ENCODE measurements around the gene AADAC.
"Not testable (repeated sequence)": the region's sequence is repeated elsewhere in the genome, so short reads cannot be mapped to it uniquely, and the experiment has no call there.

Gene AADAC

DNA sequence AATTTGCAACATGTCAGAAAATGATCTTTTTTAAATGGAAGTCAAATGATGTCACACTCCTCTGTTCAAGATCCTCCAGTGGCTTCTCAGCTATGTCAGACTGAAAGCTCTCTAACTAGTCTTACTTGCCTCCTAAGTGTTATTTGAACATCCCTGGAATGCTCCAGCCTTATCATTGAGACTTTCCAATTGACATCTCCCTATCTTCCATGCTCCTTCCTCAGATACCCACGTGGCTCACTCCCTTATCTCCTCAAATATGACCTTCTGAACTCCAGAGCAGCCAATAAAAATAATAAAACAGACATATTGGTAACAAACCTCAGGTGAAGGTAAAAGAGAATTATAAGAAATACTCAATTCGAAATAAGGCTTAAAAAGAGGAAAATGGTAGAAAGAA is 25.5 kb upstream of the AADAC start:
- ChIA-PET CTCF (no interaction called here), POLR2A (interaction anchor here (0.7 kb wide), 1 partner anchor 865 kb away, joined by 4 read pairs; no protein-coding TSS in a partner anchor)
- no peaks in the 10 kb centered on the region for H3K4me1 ChIP-seq (ENCODE audit: control extremely low read depth in 1 of 4, control insufficient read depth in 4 of 4, insufficient read depth in 4 of 4, low read length in 3 of 4)
- no peak overlapping the region for H3K27ac ChIP-seq (ENCODE audit: insufficient read depth in 1 of 2, low read depth in 1 of 2, low read length in 2 of 2, poor library complexity in 1 of 2, severe bottlenecking in 2 of 2)
- H3K27me3 ChIP-seq (replicated peaks in 2 of 5; ENCODE audit: control insufficient read depth in 4 of 5, insufficient read depth in 5 of 5, low read length in 4 of 5), result no peaks in the 10 kb centered on the region
- no peak overlapping the region for H3K4me3 ChIP-seq (ENCODE audit: control insufficient read depth in 1 of 7, extremely low read depth in 1 of 7, insufficient read depth in 4 of 7, low read depth in 2 of 7, low read length in 6 of 7)
- WGBS (ENCODE audit: insufficient coverage), result no CpG with 5 or more reads among the region's 2 CpGs
- no peak for DNase-seq
- H3K36me3 ChIP-seq (ENCODE audit: control insufficient read depth in 4 of 4, insufficient read depth in 4 of 4, low read length in 3 of 4), result no peaks in the 10 kb centered on the region
- peaks cover 0 to 4% (median 0%) of the 10 kb centered on the region in 5 experiments for H3K9me3 ChIP-seq (ENCODE audit: control extremely low read depth in 1 of 5, control insufficient read depth in 4 of 5, insufficient read depth in 2 of 5, low read depth in 1 of 5, low read length in 4 of 5)

GRCh38 chr3:151789853-151790463 is 24.0 kb upstream of the AADAC start:
- Histone ChIP-seq H3K4me1 (ENCODE audit: control extremely low read depth in 1 of 4, control insufficient read depth in 4 of 4, insufficient read depth in 4 of 4, low read length in 3 of 4) (no peaks in the 10 kb centered on the region), H3K27ac (ENCODE audit: insufficient read depth in 1 of 2, low read depth in 1 of 2, low read length in 2 of 2, poor library complexity in 1 of 2, severe bottlenecking in 2 of 2) (no peak overlapping the region), H3K9me3 (ENCODE audit: control extremely low read depth in 1 of 5, control insufficient read depth in 4 of 5, insufficient read depth in 2 of 5, low read depth in 1 of 5, low read length in 4 of 5) (peaks cover 0 to 4% (median 0%) of the 10 kb centered on the region in 5 experiments), H3K36me3 (ENCODE audit: control insufficient read depth in 4 of 4, insufficient read depth in 4 of 4, low read length in 3 of 4) (no peaks in the 10 kb centered on the region), H3K4me3 (ENCODE audit: control insufficient read depth in 1 of 7, extremely low read depth in 1 of 7, insufficient read depth in 4 of 7, low read depth in 2 of 7, low read length in 6 of 7) (no peak overlapping the region), H3K27me3 (replicated peaks in 2 of 5; ENCODE audit: control insufficient read depth in 4 of 5, insufficient read depth in 5 of 5, low read length in 4 of 5) (no peaks in the 10 kb centered on the region)
- CTCF ChIA-PET, result interaction anchor here (0.8 kb wide), 1 partner anchor 45 kb away, joined by 3 read pairs; no protein-coding TSS in a partner anchor
- no peak for DNase-seq
- POLR2A ChIA-PET, result no interaction called here
- no CpG with 5 or more reads among the region's 1 CpG for WGBS (ENCODE audit: insufficient coverage)

DNA sequence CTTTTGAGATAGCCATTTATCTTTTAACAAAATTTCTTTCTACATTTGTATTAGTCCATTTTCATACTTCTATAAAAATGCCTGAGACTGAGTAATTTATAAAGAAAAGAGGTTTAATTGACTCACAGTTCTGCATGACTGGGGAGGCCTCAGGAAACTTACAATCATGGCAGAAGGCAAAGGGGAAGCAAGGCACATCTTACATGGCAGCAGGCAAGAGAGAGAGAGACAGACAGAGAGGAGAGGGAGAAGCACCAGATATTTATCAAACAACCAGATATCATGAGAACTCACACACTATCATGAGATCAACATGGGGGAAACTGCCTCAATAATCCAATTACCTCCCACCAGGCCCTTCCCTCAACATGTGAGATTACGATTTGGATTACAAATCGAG is 23.2 kb upstream of the AADAC start:
- no CpG with 5 or more reads among the region's 2 CpGs for WGBS (ENCODE audit: insufficient coverage)
- CTCF ChIA-PET, result interaction anchor here (0.8 kb wide), 1 partner anchor 46 kb away, joined by 3 read pairs; no protein-coding TSS in a partner anchor
- POLR2A ChIA-PET, result not testable (repeated sequence)

DNA sequence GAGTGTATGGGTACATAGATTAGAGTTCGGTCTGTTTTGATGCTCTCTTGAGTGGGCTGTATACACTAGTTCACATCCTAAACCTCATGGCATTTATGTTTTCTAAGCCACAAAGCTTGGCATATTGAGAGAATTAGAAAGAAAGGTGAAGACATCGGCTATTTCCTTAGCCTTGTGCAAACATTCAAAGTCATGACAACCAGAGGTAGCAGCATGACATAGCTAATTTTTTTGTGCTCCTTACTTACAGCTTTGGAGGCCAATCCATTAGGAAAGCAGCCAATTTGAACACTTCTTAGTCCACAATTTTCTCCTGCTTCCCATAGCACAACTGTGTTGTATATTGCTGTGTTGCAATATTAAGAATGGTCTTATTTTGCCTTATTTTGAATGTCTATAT is 21.5 kb upstream of the AADAC start:
- H3K36me3 ChIP-seq (ENCODE audit: control insufficient read depth in 4 of 4, insufficient read depth in 4 of 4, low read length in 3 of 4), result no peaks in the 10 kb centered on the region
- no CpG with 5 or more reads among the region's 2 CpGs for WGBS (ENCODE audit: insufficient coverage)
- H3K4me1 ChIP-seq (ENCODE audit: control extremely low read depth in 1 of 4, control insufficient read depth in 4 of 4, insufficient read depth in 4 of 4, low read length in 3 of 4), result no peaks in the 10 kb centered on the region
- no peak for DNase-seq
- peaks cover 0 to 4% (median 0%) of the 10 kb centered on the region in 5 experiments for H3K9me3 ChIP-seq (ENCODE audit: control extremely low read depth in 1 of 5, control insufficient read depth in 4 of 5, insufficient read depth in 2 of 5, low read depth in 1 of 5, low read length in 4 of 5)
- ChIA-PET CTCF (no interaction called here), POLR2A (no interaction called here)
- no peak overlapping the region for H3K4me3 ChIP-seq (ENCODE audit: control insufficient read depth in 1 of 7, extremely low read depth in 1 of 7, insufficient read depth in 4 of 7, low read depth in 2 of 7, low read length in 6 of 7)
- no peak overlapping the region for H3K27ac ChIP-seq (ENCODE audit: insufficient read depth in 1 of 2, low read depth in 1 of 2, low read length in 2 of 2, poor library complexity in 1 of 2, severe bottlenecking in 2 of 2)
- no peaks in the 10 kb centered on the region for H3K27me3 ChIP-seq (replicated peaks in 2 of 5; ENCODE audit: control insufficient read depth in 4 of 5, insufficient read depth in 5 of 5, low read length in 4 of 5)

More for the DNA sequence above, 23.2 kb upstream of the AADAC start:
- not testable (repeated sequence) for DNase-seq; H3K36me3 ChIP-seq (ENCODE audit: control insufficient read depth in 4 of 4, insufficient read depth in 4 of 4, low read length in 3 of 4); H3K4me3 ChIP-seq (ENCODE audit: control insufficient read depth in 1 of 7, extremely low read depth in 1 of 7, insufficient read depth in 4 of 7, low read depth in 2 of 7, low read length in 6 of 7); H3K27me3 ChIP-seq (replicated peaks in 2 of 5; ENCODE audit: control insufficient read depth in 4 of 5, insufficient read depth in 5 of 5, low read length in 4 of 5); H3K9me3 ChIP-seq (ENCODE audit: control extremely low read depth in 1 of 5, control insufficient read depth in 4 of 5, insufficient read depth in 2 of 5, low read depth in 1 of 5, low read length in 4 of 5); H3K4me1 ChIP-seq (ENCODE audit: control extremely low read depth in 1 of 4, control insufficient read depth in 4 of 4, insufficient read depth in 4 of 4, low read length in 3 of 4); H3K27ac ChIP-seq (ENCODE audit: insufficient read depth in 1 of 2, low read depth in 1 of 2, low read length in 2 of 2, poor library complexity in 1 of 2, severe bottlenecking in 2 of 2)

DNA sequence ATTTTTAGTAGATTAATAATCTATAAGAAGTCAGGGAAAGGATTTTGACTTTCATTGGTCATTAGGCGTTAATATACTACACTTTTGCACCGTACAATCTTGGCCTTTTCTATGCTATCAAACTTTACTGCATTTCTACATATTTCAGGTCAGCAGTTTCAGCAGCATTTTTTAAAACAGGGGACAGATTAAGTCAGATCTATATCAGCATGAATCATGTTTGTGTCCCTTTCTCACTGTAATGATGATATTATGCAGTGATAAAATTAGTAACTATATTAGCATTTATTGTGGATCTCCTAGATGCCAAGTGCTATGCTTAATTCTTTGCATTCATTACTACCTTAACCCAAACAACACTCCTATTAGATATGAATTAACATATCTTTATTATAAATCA is 20.3 kb upstream of the AADAC start:
- CTCF ChIA-PET, result no interaction called here

GRCh38 chr3:151794080-151794479 is 19.8 kb upstream of the AADAC start:
- no peaks in the 10 kb centered on the region for H3K4me1 ChIP-seq (ENCODE audit: control extremely low read depth in 1 of 4, control insufficient read depth in 4 of 4, insufficient read depth in 4 of 4, low read length in 3 of 4)
- DNase-seq, result no peak
- H3K27me3 ChIP-seq (replicated peaks in 2 of 5; ENCODE audit: control insufficient read depth in 4 of 5, insufficient read depth in 5 of 5, low read length in 4 of 5), result no peaks in the 10 kb centered on the region
- ChIA-PET CTCF (no interaction called here), POLR2A (no interaction called here)
- peaks cover 0 to 4% (median 0%) of the 10 kb centered on the region in 5 experiments for H3K9me3 ChIP-seq (ENCODE audit: control extremely low read depth in 1 of 5, control insufficient read depth in 4 of 5, insufficient read depth in 2 of 5, low read depth in 1 of 5, low read length in 4 of 5)
- no peak overlapping the region for H3K4me3 ChIP-seq (ENCODE audit: control insufficient read depth in 1 of 7, extremely low read depth in 1 of 7, insufficient read depth in 4 of 7, low read depth in 2 of 7, low read length in 6 of 7)
- WGBS (ENCODE audit: insufficient coverage), result no CpG with 5 or more reads among the region's 2 CpGs
- no peaks in the 10 kb centered on the region for H3K36me3 ChIP-seq (ENCODE audit: control insufficient read depth in 4 of 4, insufficient read depth in 4 of 4, low read length in 3 of 4)
- H3K27ac ChIP-seq (ENCODE audit: insufficient read depth in 1 of 2, low read depth in 1 of 2, low read length in 2 of 2, poor library complexity in 1 of 2, severe bottlenecking in 2 of 2), result no peak overlapping the region

More for the DNA sequence above, 20.3 kb upstream of the AADAC start:
- no peaks in the 10 kb centered on the region for H3K4me1 ChIP-seq (ENCODE audit: control extremely low read depth in 1 of 4, control insufficient read depth in 4 of 4, insufficient read depth in 4 of 4, low read length in 3 of 4)
- no peaks in the 10 kb centered on the region for H3K27me3 ChIP-seq (replicated peaks in 2 of 5; ENCODE audit: control insufficient read depth in 4 of 5, insufficient read depth in 5 of 5, low read length in 4 of 5)
- no peak overlapping the region for H3K4me3 ChIP-seq (ENCODE audit: control insufficient read depth in 1 of 7, extremely low read depth in 1 of 7, insufficient read depth in 4 of 7, low read depth in 2 of 7, low read length in 6 of 7)
- no peak overlapping the region for H3K27ac ChIP-seq (ENCODE audit: insufficient read depth in 1 of 2, low read depth in 1 of 2, low read length in 2 of 2, poor library complexity in 1 of 2, severe bottlenecking in 2 of 2)
- no peaks in the 10 kb centered on the region for H3K36me3 ChIP-seq (ENCODE audit: control insufficient read depth in 4 of 4, insufficient read depth in 4 of 4, low read length in 3 of 4)
- WGBS (ENCODE audit: insufficient coverage), result 0% methylated on average over 1 of the region's 2 CpGs
- H3K9me3 ChIP-seq (ENCODE audit: control extremely low read depth in 1 of 5, control insufficient read depth in 4 of 5, insufficient read depth in 2 of 5, low read depth in 1 of 5, low read length in 4 of 5), result peaks cover 0 to 4% (median 0%) of the 10 kb centered on the region in 5 experiments
- POLR2A ChIA-PET, result no interaction called here
- DNase-seq, result no peak

- Histone ChIP-seq H3K4me1 (ENCODE audit: control extremely low read depth in 1 of 4, control insufficient read depth in 4 of 4, insufficient read depth in 4 of 4, low read length in 3 of 4) (no peaks in the 10 kb centered on the region), H3K27me3 (replicated peaks in 2 of 5; ENCODE audit: control insufficient read depth in 4 of 5, insufficient read depth in 5 of 5, low read length in 4 of 5) (no peaks in the 10 kb centered on the region), H3K27ac (ENCODE audit: insufficient read depth in 1 of 2, low read depth in 1 of 2, low read length in 2 of 2, poor library complexity in 1 of 2, severe bottlenecking in 2 of 2) (no peak overlapping the region), H3K36me3 (ENCODE audit: control insufficient read depth in 4 of 4, insufficient read depth in 4 of 4, low read length in 3 of 4) (no peaks in the 10 kb centered on the region), H3K9me3 (ENCODE audit: control extremely low read depth in 1 of 5, control insufficient read depth in 4 of 5, insufficient read depth in 2 of 5, low read depth in 1 of 5, low read length in 4 of 5) (peaks cover 0 to 4% (median 0%) of the 10 kb centered on the region in 5 experiments), H3K4me3 (ENCODE audit: control insufficient read depth in 1 of 7, extremely low read depth in 1 of 7, insufficient read depth in 4 of 7, low read depth in 2 of 7, low read length in 6 of 7) (no peak overlapping the region)
- no peak for DNase-seq
- POLR2A ChIA-PET, result no interaction called here
- CTCF ChIA-PET, result no interaction called here
- WGBS (ENCODE audit: insufficient coverage), result no CpG with 5 or more reads among the region's 4 CpGs
Measured at GRCh38 chr3:151795276-151795675, 18.6 kb upstream of the AADAC start.

All from common myeloid progenitor, CD34-positive (primary cell).